CD4-positive, alpha-beta T cell (primary cell): ENCODE measurements around the gene MBL2. TPM values are rescaled to one million over a fixed set of nuclear protein-coding genes. Genes with fewer than 3 reads are reported as not detected.

Source experiments
- ATAC-seq: fragments of 200-7000 bp; cut with Tn5 transposase; one replicate; pipeline ENCODE4 v1.10.0; 2022; ENCODE audit warnings: mild to moderate bottlenecking; ENCODE audit not compliant: poor library complexity
- CTCF ChIA-PET: fragments of 350-600 bp; sonication (Branson Sonifier 250); formaldehyde crosslinking; loops from one replicate; lab custom pipeline; 2021; ENCODE audit warnings: antibody characterized with exemption, inconsistent platforms; lab: Charles Lee
- POLR2A ChIA-PET: fragments of 350-600 bp; sonication (Branson Sonifier 250); formaldehyde crosslinking; loops from one replicate; lab custom pipeline; 2021; ENCODE audit warnings: antibody characterized with exemption, inconsistent platforms; lab: Charles Lee
- DNase-seq, 14 experiments: peaks; one replicate each; pipeline ENCODE4 v3.0.0-alpha.2; 2013 to 2020; ENCODE audit warnings: mixed read lengths in 2 of 14
- H3K27ac ChIP-seq, 2 donors: one replicate each; pipeline versions ENCODE4 v1.5.1 to v1.7.0; 2013; ENCODE audit warnings: low read length in 2 of 2, low read depth in 1 of 2, mild to moderate bottlenecking in 1 of 2
- H3K27me3 ChIP-seq, 2 experiments: 1 replicate in 1 of 2; 2 replicates in 1 of 2; pipeline versions ENCODE4 v1.6.1 to v1.7.0; 2013; ENCODE audit warnings: low read length in 2 of 2, control low read depth in 1 of 2, mild to moderate bottlenecking in 1 of 2, moderate library complexity in 1 of 2; ENCODE audit not compliant: insufficient read depth in 2 of 2, control insufficient read depth in 1 of 2
- H3K36me3 ChIP-seq: one replicate; pipeline ENCODE4 v1.6.1; 2013; ENCODE audit warnings: low read length, control low read depth; ENCODE audit not compliant: insufficient read depth
- H3K4me1 ChIP-seq: one replicate; pipeline ENCODE4 v1.6.1; 2013; ENCODE audit warnings: low read length, control low read depth; ENCODE audit not compliant: insufficient read depth
- H3K4me3 ChIP-seq: one replicate; pipeline ENCODE4 v1.5.1; 2013; ENCODE audit warnings: mild to moderate bottlenecking, low read length, moderate library complexity
- H3K9me3 ChIP-seq, 2 experiments: 1 replicate in 1 of 2; 2 replicates in 1 of 2; pipeline versions ENCODE4 v1.6.1 to v1.7.0; 2013; ENCODE audit warnings: low read length in 2 of 2, mild to moderate bottlenecking in 2 of 2, control low read depth in 1 of 2, moderate library complexity in 1 of 2; ENCODE audit not compliant: control insufficient read depth in 1 of 2, insufficient read depth in 1 of 2
- H3K27ac Mint-ChIP-seq: one replicate; pipeline ENCODE4 v1.8.0; 2020; ENCODE audit warnings: mixed read lengths
- H3K27me3 Mint-ChIP-seq: one replicate; pipeline ENCODE4 v1.8.0; 2021; ENCODE audit warnings: mixed read lengths
- H3K36me3 Mint-ChIP-seq: one replicate; pipeline ENCODE4 v1.8.0; 2021; ENCODE audit warnings: low read depth, mixed read lengths
- H3K4me1 Mint-ChIP-seq: one replicate; pipeline ENCODE4 v1.8.0; 2021; ENCODE audit warnings: low read depth, mixed read lengths
- H3K4me3 Mint-ChIP-seq: one replicate; pipeline ENCODE4 v1.8.0; 2020; ENCODE audit warnings: mild to moderate bottlenecking, mixed read lengths
- H3K9me3 Mint-ChIP-seq: one replicate; pipeline ENCODE4 v1.8.0; 2020; ENCODE audit warnings: mixed read lengths
- intact Hi-C, 2 experiments: fragments of 100-400 bp; cut with DNase I in 1 of 2; cut with micrococcal nuclease in 1 of 2; formaldehyde crosslinking; loops; one replicate each; pipeline versions ENCODE4 v1.15.1 to v1.9.0; 2023 to 2025; cut with DNase I, micrococcal nuclease
- total RNA-seq, 174 experiments: library from RNA in 2 of 174; stranded (reverse) in 2 of 174; gene quantifications; one replicate each; pipeline ENCODE4 v1.2.3 and lab custom pipeline; 2021 to 2026
- TF ChIP-seq, protein P1 (sequence below): fragments of 200-600 bp; IDR thresholded peaks from one replicate; pipeline ENCODE4 v1.8.0; 2022; ENCODE audit warnings: antibody characterized with exemption, mild to moderate bottlenecking

Gene MBL2
- total RNA-seq, 2 experiments from 2014 or later: not detected

GRCh38 chr10:52740155-52740549 is 32.4 kb downstream of the MBL2 start:
- Histone ChIP-seq H3K4me1 (no peaks in the 10 kb centered on the region), H3K36me3 (no peaks in the 10 kb centered on the region), H3K4me3 (no peak overlapping the region), H3K27ac (no peak overlapping the region), H3K9me3 (peaks cover 0 to 24% of the 10 kb centered on the region in 2 experiments), H3K27me3 (no peaks in the 10 kb centered on the region)
- TF ChIP-seq, protein P1, sequence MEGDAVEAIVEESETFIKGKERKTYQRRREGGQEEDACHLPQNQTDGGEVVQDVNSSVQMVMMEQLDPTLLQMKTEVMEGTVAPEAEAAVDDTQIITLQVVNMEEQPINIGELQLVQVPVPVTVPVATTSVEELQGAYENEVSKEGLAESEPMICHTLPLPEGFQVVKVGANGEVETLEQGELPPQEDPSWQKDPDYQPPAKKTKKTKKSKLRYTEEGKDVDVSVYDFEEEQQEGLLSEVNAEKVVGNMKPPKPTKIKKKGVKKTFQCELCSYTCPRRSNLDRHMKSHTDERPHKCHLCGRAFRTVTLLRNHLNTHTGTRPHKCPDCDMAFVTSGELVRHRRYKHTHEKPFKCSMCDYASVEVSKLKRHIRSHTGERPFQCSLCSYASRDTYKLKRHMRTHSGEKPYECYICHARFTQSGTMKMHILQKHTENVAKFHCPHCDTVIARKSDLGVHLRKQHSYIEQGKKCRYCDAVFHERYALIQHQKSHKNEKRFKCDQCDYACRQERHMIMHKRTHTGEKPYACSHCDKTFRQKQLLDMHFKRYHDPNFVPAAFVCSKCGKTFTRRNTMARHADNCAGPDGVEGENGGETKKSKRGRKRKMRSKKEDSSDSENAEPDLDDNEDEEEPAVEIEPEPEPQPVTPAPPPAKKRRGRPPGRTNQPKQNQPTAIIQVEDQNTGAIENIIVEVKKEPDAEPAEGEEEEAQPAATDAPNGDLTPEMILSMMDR: no peak
- intact Hi-C loops: no loop called here
- Mint-ChIP-seq H3K36me3 (no peaks in the 10 kb centered on the region), H3K27ac (no peak overlapping the region), H3K9me3 (no peaks in the 10 kb centered on the region), H3K27me3 (no peaks in the 10 kb centered on the region), H3K4me3 (no peak overlapping the region), H3K4me1 (no peaks in the 10 kb centered on the region)
- ChIA-PET POLR2A (no interaction called here), CTCF (no interaction called here)
- DNase-seq: no peak
- ATAC-seq: no peak

GRCh38 chr10:52739380-52740154 is 33.0 kb downstream of the MBL2 start:
- H3K4me3 Mint-ChIP-seq: no peak overlapping the region
- no peaks in the 10 kb centered on the region for H3K27me3 ChIP-seq
- no peak overlapping the region for H3K27ac ChIP-seq
- DNase-seq (no peak), ATAC-seq (no peak)
- intact Hi-C loops: no loop called here
- H3K4me3 ChIP-seq: no peak overlapping the region
- no peaks in the 10 kb centered on the region for H3K4me1 ChIP-seq
- H3K36me3 ChIP-seq: no peaks in the 10 kb centered on the region
- H3K4me1 Mint-ChIP-seq: no peaks in the 10 kb centered on the region
- CTCF ChIA-PET: no interaction called here
- no peaks in the 10 kb centered on the region for H3K27me3 Mint-ChIP-seq
- TF ChIP-seq, protein P1: no peak
- no peaks in the 10 kb centered on the region for H3K36me3 Mint-ChIP-seq
- H3K27ac Mint-ChIP-seq: no peak overlapping the region
- POLR2A ChIA-PET: no interaction called here
- peaks cover 0 to 24% of the 10 kb centered on the region in 2 experiments for H3K9me3 ChIP-seq
- H3K9me3 Mint-ChIP-seq: no peaks in the 10 kb centered on the region

GRCh38 chr10:52738951-52739350 is 33.6 kb downstream of the MBL2 start:
- TF ChIP-seq, protein P1: no peak
- POLR2A ChIA-PET: no interaction called here

More at GRCh38 chr10:52738951-52739350, 33.6 kb downstream of the MBL2 start:
- intact Hi-C loops: no loop called here
- CTCF ChIA-PET: no interaction called here
- Mint-ChIP-seq H3K9me3 (no peaks in the 10 kb centered on the region), H3K4me3 (no peak overlapping the region), H3K27me3 (no peaks in the 10 kb centered on the region), H3K27ac (no peak overlapping the region), H3K4me1 (no peaks in the 10 kb centered on the region), H3K36me3 (no peaks in the 10 kb centered on the region)
- DNase-seq (no peak), ATAC-seq (no peak)
- H3K9me3 ChIP-seq: peaks cover 0 to 24% of the 10 kb centered on the region in 2 experiments
- no peak overlapping the region for H3K27ac ChIP-seq
- no peaks in the 10 kb centered on the region for H3K27me3 ChIP-seq
- no peaks in the 10 kb centered on the region for H3K36me3 ChIP-seq
- H3K4me1 ChIP-seq: no peaks in the 10 kb centered on the region
- no peak overlapping the region for H3K4me3 ChIP-seq
